Esophagus mucosa (tissue), 1 donor: Measurements from ENCODE around the gene NPM1. TPM values are rescaled to one million over a fixed set of nuclear protein-coding genes. Genes with fewer than 3 reads are reported as not detected.
"Not testable (repeated sequence)": the region's sequence is repeated elsewhere in the genome, so short reads cannot be mapped to it uniquely, and the experiment has no call there.

ENCODE experiments used
- ATAC-seq: fragments of 200-7000 bp; cut with Tn5 transposase; one replicate; pipeline ENCODE4 v1.9.1; 2020
- total RNA-seq: library from RNA; stranded (reverse); gene quantifications from one replicate; pipeline ENCODE4 v1.2.4, GENCODE V29; 2023
- donor health status: DM: yes; HTN: yes; CAD: no.

The NPM1 gene, protein sequence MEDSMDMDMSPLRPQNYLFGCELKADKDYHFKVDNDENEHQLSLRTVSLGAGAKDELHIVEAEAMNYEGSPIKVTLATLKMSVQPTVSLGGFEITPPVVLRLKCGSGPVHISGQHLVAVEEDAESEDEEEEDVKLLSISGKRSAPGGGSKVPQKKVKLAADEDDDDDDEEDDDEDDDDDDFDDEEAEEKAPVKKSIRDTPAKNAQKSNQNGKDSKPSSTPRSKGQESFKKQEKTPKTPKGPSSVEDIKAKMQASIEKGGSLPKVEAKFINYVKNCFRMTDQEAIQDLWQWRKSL
- 922 TPM for total RNA-seq

- ATAC-seq, result peak; percentile 99
Measured at GRCh38 chr5:171387345-171387969, at the start of gene NPM1. Gene NPM1 (plus strand): TSS chr5:171387849. CDS start chr5:171387949, 100 bp downstream.

DNA sequence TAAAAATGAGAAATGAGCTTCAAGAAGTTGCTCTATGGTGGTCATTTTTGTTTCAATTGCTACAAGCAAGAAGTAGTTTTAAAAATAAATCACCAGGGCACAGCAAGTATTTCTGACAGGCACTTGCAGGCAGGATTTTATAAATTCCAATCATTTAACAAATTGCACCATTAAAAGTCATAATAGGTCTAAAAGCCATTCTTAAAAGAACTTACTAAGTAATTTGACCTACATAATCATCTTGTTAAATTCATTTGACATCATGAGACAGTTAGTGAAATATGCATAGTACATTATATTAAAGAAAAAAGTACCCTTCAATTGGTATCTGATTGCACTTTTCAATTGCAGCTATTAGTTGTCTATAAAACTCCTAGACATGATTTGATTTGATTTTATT, 47.6 kb upstream of the NPM1 start:
- ATAC-seq, result no peak

- no peak for ATAC-seq
Measured at GRCh38 chr5:171340491-171340890, 47.2 kb upstream of the NPM1 start.

DNA sequence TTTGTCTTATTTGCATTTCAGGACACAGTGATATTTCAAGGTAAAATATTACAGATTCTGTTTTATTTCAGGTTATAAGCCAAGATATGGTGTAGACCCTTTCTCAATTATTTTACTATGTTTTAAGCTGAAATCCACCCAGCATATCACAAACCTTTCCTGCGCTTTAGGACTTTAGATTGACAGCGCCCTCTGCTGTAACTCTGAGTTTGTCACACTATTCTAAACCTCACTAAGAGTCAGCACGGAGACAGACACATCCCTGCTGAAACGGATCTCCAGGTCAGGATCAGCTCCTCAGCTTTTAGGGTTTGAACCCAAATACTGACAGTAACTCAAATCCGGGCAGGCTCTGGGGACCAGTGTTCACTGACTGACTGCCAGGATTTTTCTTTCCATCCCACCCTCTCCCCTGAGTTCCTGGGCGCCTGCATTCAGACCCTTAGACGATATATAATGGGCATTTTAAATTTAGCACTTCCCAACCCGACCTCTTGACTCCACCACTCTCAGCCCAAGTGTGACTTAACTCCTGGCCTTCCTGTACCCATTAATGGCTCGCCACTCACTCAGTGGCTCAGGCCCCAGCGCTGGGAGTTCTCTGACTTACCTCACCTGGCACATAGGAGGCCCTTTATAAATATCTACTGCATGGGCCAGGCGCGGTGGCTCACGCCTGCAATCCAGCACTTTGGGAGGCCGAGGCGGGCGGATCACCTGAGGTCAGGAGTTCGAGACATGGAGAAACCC, 45.1 kb upstream of the NPM1 start:
- ATAC-seq, result peak; percentile 50

GRCh38 chr5:171344936-171345608, 42.6 kb upstream of the NPM1 start:
- no peak for ATAC-seq

GRCh38 chr5:171351536-171352073, 36.0 kb upstream of the NPM1 start:
- ATAC-seq, result no peak

DNA sequence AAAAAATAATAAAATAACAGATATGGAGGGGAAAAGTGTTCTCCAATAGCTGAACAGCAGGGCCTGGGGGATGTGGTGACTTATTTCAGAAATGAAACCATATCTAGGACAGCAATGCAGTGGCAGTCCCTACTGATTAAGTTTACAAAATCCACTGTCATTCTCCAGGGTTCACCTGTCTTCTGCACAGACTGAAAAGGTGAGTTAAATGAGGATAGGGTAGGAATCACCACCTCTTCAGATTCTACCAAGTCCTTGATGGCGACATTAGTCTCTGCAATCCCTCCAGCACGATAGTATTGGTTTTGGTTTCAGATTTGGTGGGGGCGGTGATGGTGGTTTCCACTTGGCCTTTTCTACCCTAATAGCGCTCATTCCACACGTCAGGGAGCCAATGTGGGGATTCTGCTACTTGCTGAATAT, 32.3 kb upstream of the NPM1 start:
- ATAC-seq, result no peak

DNA sequence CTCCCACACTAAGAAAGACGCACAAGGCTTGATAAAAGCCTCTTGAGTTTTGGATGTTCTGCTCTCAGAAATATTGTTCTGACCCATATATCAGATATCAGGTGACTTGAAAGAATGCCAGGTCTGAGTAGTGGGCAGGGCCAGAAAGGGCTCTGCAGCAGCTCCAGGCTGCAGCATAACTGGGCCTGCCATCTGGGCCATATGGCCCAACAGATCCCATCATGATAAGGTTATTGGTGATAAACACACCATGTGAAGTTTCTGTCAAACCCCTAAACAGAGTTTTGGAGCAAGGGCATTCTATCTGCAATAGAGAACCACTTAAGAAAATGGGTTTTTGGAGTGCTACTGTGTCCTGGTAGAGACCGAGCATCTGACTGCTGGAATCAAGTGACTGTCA, 29.8 kb upstream of the NPM1 start:
- no peak for ATAC-seq

GRCh38 chr5:171361151-171361550, 26.5 kb upstream of the NPM1 start:
- not testable (repeated sequence) for ATAC-seq

DNA sequence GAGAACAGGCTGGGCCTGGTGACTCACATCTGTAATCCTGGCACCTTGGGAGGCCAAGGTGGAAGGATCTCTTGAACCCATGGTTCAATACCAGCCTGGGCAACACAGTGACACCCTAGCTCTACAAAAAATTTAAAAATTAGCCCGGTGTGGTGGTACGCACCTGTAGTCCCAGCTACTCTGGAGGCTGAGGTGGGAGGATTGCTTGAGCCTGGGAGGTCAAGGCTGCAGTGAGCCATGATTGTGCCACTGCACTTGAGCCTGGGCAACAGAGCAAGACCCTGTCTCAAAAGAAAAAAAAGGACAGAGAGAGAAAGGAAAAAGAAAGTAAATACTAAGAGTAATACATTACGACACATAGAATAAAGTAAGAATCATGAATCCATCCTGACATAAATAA, 24.4 kb upstream of the NPM1 start:
- not testable (repeated sequence) for ATAC-seq

GRCh38 chr5:171363846-171364245, 23.8 kb upstream of the NPM1 start:
- no peak for ATAC-seq

- no peak for ATAC-seq
Measured at GRCh38 chr5:171365351-171365750, 22.3 kb upstream of the NPM1 start.

- ATAC-seq, result no peak
Measured at GRCh38 chr5:171366645-171367044, 21.0 kb upstream of the NPM1 start.

GRCh38 chr5:171367424-171368370, 20.0 kb upstream of the NPM1 start:
- ATAC-seq, result no peak

DNA sequence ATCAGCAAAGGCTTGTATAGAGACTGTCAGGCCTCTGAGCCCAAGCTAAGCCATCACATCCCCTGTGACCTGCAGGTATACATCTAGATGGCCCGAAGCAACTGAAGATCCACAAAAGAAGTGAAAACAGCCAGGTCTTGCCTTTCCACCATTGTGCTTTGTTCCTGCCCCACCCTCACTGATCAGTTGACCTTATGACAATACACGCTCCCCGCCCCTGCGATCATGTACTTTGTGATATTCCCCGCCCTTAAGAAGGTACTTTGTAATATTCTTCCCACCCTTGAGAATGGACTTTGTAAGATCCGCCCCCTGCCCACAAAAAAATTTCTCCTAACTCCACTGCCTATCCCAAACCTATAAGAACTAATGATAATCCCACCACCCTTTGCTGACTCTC, 18.6 kb upstream of the NPM1 start:
- no peak for ATAC-seq

- no peak for ATAC-seq
Measured at GRCh38 chr5:171369898-171370297, 17.8 kb upstream of the NPM1 start.

- not testable (repeated sequence) for ATAC-seq
Measured at GRCh38 chr5:171370881-171371280, 16.8 kb upstream of the NPM1 start.

DNA sequence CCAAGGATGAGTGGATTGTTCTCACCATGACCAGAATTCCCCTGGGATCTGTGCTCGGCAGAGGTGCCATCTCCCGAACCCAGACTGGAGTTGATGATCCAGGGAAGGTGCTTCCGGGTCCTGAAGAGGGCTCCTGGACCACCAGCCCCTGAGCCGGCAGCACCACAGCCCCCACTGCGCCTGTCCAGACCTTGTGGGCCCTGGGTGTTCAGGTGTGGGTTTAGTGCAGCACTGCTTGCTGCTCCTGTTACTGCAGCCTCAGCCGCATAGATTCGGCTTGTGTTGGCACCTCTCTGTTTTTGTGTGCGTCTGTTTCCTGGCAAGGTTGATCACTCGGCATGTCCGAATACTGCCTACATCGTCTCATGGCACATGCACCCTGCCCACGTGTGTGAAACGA, 16.3 kb upstream of the NPM1 start:
- ATAC-seq, result no peak

DNA sequence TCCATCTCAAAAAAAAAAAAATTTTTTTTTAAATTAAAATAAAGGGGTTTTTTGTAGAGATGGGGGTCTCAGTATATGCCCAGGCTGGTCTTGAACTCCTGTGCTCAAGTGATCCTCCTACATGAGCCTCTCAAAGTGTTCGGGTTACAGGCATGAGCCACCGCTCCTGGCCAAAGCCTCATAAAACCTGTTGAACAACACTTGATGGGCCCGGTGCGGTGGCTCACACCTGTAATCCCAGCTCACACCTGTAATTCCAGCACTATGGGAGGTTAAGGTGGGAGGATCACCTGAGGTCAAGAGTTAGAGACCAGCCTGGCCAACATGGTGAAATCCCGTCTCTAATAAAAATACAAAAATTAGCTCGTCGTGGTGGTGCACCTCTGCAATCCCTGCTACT, 7.7 kb upstream of the NPM1 start:
- no peak for ATAC-seq

DNA sequence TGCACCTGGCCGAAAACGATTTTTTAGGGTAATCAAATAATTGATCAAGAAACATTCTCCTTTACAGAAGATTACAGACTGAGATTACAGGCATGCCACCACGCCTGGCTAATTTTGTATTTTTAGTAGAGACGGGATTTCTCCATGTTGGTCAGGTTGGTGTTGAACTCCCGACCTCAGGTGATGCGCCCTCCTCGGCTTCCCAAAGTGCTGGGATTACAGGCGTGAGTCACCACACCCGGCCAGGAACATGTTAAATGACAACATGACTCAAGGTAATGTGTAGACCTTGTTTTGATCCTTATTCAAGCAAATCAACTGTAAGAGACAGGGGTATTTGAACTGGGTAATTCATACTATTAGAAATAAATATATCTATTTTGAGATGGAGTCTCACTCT, 3.2 kb upstream of the NPM1 start:
- not testable (repeated sequence) for ATAC-seq

DNA sequence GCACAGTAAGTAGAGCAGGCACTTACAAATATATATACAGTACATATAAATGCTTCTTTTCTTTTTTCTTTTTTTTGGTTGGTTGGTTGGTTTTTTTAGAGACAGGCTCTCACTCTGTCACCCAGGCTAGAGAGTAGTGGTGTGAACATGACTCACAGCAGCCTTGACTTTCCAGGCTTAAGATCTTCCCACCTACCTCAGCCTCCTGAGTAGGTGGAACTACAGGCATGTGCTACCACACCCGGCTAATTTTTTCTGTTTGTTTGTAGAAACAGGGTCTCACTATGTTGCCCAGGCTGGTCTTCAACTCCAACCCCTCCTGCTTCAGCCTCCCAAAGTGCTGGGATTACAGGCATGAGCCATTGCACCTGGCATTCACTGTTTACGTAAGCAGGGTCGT, 2.6 kb upstream of the NPM1 start:
- not testable (repeated sequence) for ATAC-seq
